ENCODE measurements around the gene R3HDM4.

Gene R3HDM4

GRCh38 chr19:871446-872265 is 41.4 kb downstream of the R3HDM4 start:
- no peak overlapping the region for H3K27ac ChIP-seq (replicated peaks)
- TF ChIP-seq SPI1 (IDR thresholded peaks at IDR 0.05; ENCODE audit: borderline replicate concordance, low read depth) (no peak), REST (IDR thresholded peaks at IDR 0.05; ENCODE audit: insufficient replicate concordance, low read depth) (no peak), CTCF (IDR thresholded peaks at IDR 0.05; ENCODE audit: insufficient read depth, low read length) (no peak), GABPA (IDR thresholded peaks at IDR 0.05; ENCODE audit: low read depth) (no peak), POLR2AphosphoS5 (IDR thresholded peaks at IDR 0.05; ENCODE audit: low read depth) (no peak)
- DNase-seq (ENCODE audit: low read depth in 1 of 2, low spot score in 1 of 2) = no peak
- no peaks in the 10 kb centered on the region for H3K27me3 ChIP-seq (ENCODE audit: insufficient read depth, poor library complexity, severe bottlenecking)
- no peak overlapping the region for H3K4me3 ChIP-seq (replicated peaks; ENCODE audit: insufficient read depth, low read length)

GRCh38 chr19:870963-871401 is 42.0 kb downstream of the R3HDM4 start:
- Histone ChIP-seq H3K27ac (replicated peaks) (no peak overlapping the region), H3K27me3 (ENCODE audit: insufficient read depth, poor library complexity, severe bottlenecking) (no peaks in the 10 kb centered on the region), H3K4me3 (replicated peaks; ENCODE audit: insufficient read depth, low read length) (no peak overlapping the region)
- TF ChIP-seq REST (IDR thresholded peaks at IDR 0.05; ENCODE audit: insufficient replicate concordance, low read depth) (no peak), POLR2AphosphoS5 (IDR thresholded peaks at IDR 0.05; ENCODE audit: low read depth) (no peak), CTCF (IDR thresholded peaks at IDR 0.05; ENCODE audit: insufficient read depth, low read length) (no peak)
- DNase-seq (ENCODE audit: low read depth in 1 of 2, low spot score in 1 of 2) = no peak

- DNase-seq (ENCODE audit: low read depth in 1 of 2, low spot score in 1 of 2) = no peak
- no peak overlapping the region for H3K4me3 ChIP-seq (replicated peaks; ENCODE audit: insufficient read depth, low read length)
- TF ChIP-seq CTCF (IDR thresholded peaks at IDR 0.05; ENCODE audit: insufficient read depth, low read length) = no peak
- TF ChIP-seq REST (IDR thresholded peaks at IDR 0.05; ENCODE audit: insufficient replicate concordance, low read depth) = no peak
- no peak for TF ChIP-seq SPI1 (IDR thresholded peaks at IDR 0.05; ENCODE audit: borderline replicate concordance, low read depth)
- TF ChIP-seq GABPA (IDR thresholded peaks at IDR 0.05; ENCODE audit: low read depth) = no peak
- TF ChIP-seq POLR2AphosphoS5 (IDR thresholded peaks at IDR 0.05; ENCODE audit: low read depth) = no peak
- H3K27me3 ChIP-seq (ENCODE audit: insufficient read depth, poor library complexity, severe bottlenecking) = no peaks in the 10 kb centered on the region
- H3K27ac ChIP-seq (replicated peaks) = no peak overlapping the region
Observed at GRCh38 chr19:870314-870713, 42.7 kb downstream of the R3HDM4 start.

Measured in HL-60 (cell line).